Upper lobe of left lung (tissue), 4 donors: ENCODE measurements around the gene OR2F1.

Source experiments
- POLR2A ChIP-seq, 4 donors: fragments of 450-650 bp; IDR thresholded peaks; one replicate each; pipeline ENCODE4 v1.5.1; 2016 to 2017; ENCODE audit warnings: antibody characterized with exemption in 4 of 4, mild to moderate bottlenecking in 2 of 4
- POLR2AphosphoS5 ChIP-seq, 2 donors: sonication (generic); formaldehyde crosslinking; IDR thresholded peaks; one replicate each; pipeline ENCODE4 v1.5.1; 2017; ENCODE audit warnings: antibody characterized with exemption in 2 of 2

DNA sequence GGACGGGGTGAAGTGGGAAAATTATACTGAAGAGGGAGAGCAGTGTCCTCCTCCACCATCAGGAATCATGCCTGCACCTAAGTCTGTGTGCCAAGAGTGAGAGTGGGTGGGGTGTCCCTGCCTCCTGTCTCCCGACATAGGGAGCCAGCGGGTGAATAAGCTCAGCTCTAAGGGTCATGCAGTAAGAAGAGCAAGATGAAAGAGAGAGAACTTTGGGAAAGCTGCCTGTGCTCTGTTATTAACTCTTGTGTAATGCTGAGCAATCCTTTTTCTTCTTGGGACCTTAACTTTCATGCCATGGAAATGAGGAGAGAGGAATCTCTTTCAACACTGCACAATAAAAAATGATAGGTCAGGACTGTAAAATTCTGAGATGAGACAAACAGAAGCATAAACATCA, 44.8 kb upstream of the OR2F1 start:
- TF ChIP-seq POLR2AphosphoS5 (IDR thresholded peaks at IDR 0.05) (no peak), POLR2A (IDR thresholded peaks at IDR 0.05) (no peak)
